ENCODE results near the gene PDIK1L.
A peak's percentile ranks its signal among the peaks of the same experiment; 100 is the strongest.

PDIK1L gene

GRCh38 chr1:26111530-26112406 lies at the start of gene PDIK1L:
TSS of gene PDIK1L (plus strand) at chr1:26111824. CDS start at chr1:26114309, 2,485 bp downstream.
- H3K9ac ChIP-seq (ENCODE audit: low read length), result peak within 1 kb of the TSS; percentile 72
- peaks cover 19% of the 10 kb centered on the region for H3K4me1 ChIP-seq (ENCODE audit: insufficient read depth, low read length)

GRCh38 chr1:26064553-26064952 lies 47.1 kb upstream of the PDIK1L start:
- H3K27me3 ChIP-seq (ENCODE audit: control insufficient read depth in 1 of 2, insufficient read depth in 2 of 2, low read length in 2 of 2), result no peaks in the 10 kb centered on the region
- no peak overlapping the region for H3K4me3 ChIP-seq (ENCODE audit: low read depth in 1 of 2, low read length in 2 of 2)
- no peaks in the 10 kb centered on the region for H3K9me3 ChIP-seq (ENCODE audit: low read length)
- H3K36me3 ChIP-seq (ENCODE audit: insufficient read depth, low read length), result no peaks in the 10 kb centered on the region
- H3K27ac ChIP-seq (ENCODE audit: low read depth, low read length), result no peak overlapping the region
- no peak overlapping the region for H3K9ac ChIP-seq (ENCODE audit: low read length)
- no peaks in the 10 kb centered on the region for H3K4me1 ChIP-seq (ENCODE audit: insufficient read depth, low read length)

More at GRCh38 chr1:26111530-26112406, at the start of gene PDIK1L:
- Histone ChIP-seq H3K36me3 (ENCODE audit: insufficient read depth, low read length) (peaks cover 11% of the 10 kb centered on the region), H3K4me3 (ENCODE audit: low read depth in 1 of 2, low read length in 2 of 2) (peak within 1 kb of the TSS; percentile 53 to 74), H3K27ac (ENCODE audit: low read depth, low read length) (peak within 1 kb of the TSS; percentile 95), H3K27me3 (ENCODE audit: control insufficient read depth in 1 of 2, insufficient read depth in 2 of 2, low read length in 2 of 2) (no peaks in the 10 kb centered on the region), H3K9me3 (ENCODE audit: low read length) (no peaks in the 10 kb centered on the region)

- H3K4me3 ChIP-seq (ENCODE audit: low read depth in 1 of 2, low read length in 2 of 2), result no peak overlapping the region
- H3K36me3 ChIP-seq (ENCODE audit: insufficient read depth, low read length), result no peaks in the 10 kb centered on the region
- no peak overlapping the region for H3K9ac ChIP-seq (ENCODE audit: low read length)
- no peak overlapping the region for H3K27ac ChIP-seq (ENCODE audit: low read depth, low read length)
- no peaks in the 10 kb centered on the region for H3K9me3 ChIP-seq (ENCODE audit: low read length)
- no peaks in the 10 kb centered on the region for H3K27me3 ChIP-seq (ENCODE audit: control insufficient read depth in 1 of 2, insufficient read depth in 2 of 2, low read length in 2 of 2)
- no peaks in the 10 kb centered on the region for H3K4me1 ChIP-seq (ENCODE audit: insufficient read depth, low read length)
Measured at GRCh38 chr1:26066160-26066559, 45.5 kb upstream of the PDIK1L start.

- Histone ChIP-seq H3K36me3 (ENCODE audit: insufficient read depth, low read length) (no peaks in the 10 kb centered on the region), H3K4me3 (ENCODE audit: low read depth in 1 of 2, low read length in 2 of 2) (no peak overlapping the region), H3K4me1 (ENCODE audit: insufficient read depth, low read length) (no peaks in the 10 kb centered on the region), H3K9ac (ENCODE audit: low read length) (no peak overlapping the region), H3K27ac (ENCODE audit: low read depth, low read length) (no peak overlapping the region), H3K9me3 (ENCODE audit: low read length) (no peaks in the 10 kb centered on the region), H3K27me3 (ENCODE audit: control insufficient read depth in 1 of 2, insufficient read depth in 2 of 2, low read length in 2 of 2) (no peaks in the 10 kb centered on the region)
Measured at GRCh38 chr1:26066857-26067256, 44.8 kb upstream of the PDIK1L start.

- no peak within 1 kb of the TSS for H3K27ac ChIP-seq (ENCODE audit: low read depth, low read length)
- H3K4me1 ChIP-seq (ENCODE audit: insufficient read depth, low read length), result no peaks in the 10 kb centered on the region
- no peaks in the 10 kb centered on the region for H3K36me3 ChIP-seq (ENCODE audit: insufficient read depth, low read length)
- H3K27me3 ChIP-seq (ENCODE audit: control insufficient read depth in 1 of 2, insufficient read depth in 2 of 2, low read length in 2 of 2), result peaks cover 0 to under 1% of the 10 kb centered on the region in 2 donors
- H3K9ac ChIP-seq (ENCODE audit: low read length), result no peak within 1 kb of the TSS
- no peaks in the 10 kb centered on the region for H3K9me3 ChIP-seq (ENCODE audit: low read length)
- no peak within 1 kb of the TSS for H3K4me3 ChIP-seq (ENCODE audit: low read depth in 1 of 2, low read length in 2 of 2)
Measured at GRCh38 chr1:26067432-26067911, 44.2 kb upstream of the PDIK1L start, which contains the start of gene TRIM63. TSS of gene TRIM63 (minus strand) at chr1:26067630. CDS start at chr1:26067494, 136 bp downstream.

- no peak overlapping the region for H3K9ac ChIP-seq (ENCODE audit: low read length)
- H3K9me3 ChIP-seq (ENCODE audit: low read length), result no peaks in the 10 kb centered on the region
- H3K27ac ChIP-seq (ENCODE audit: low read depth, low read length), result no peak overlapping the region
- no peak overlapping the region for H3K4me3 ChIP-seq (ENCODE audit: low read depth in 1 of 2, low read length in 2 of 2)
- no peaks in the 10 kb centered on the region for H3K36me3 ChIP-seq (ENCODE audit: insufficient read depth, low read length)
- H3K4me1 ChIP-seq (ENCODE audit: insufficient read depth, low read length), result no peaks in the 10 kb centered on the region
- peaks cover 0 to 9% of the 10 kb centered on the region in 2 donors for H3K27me3 ChIP-seq (ENCODE audit: control insufficient read depth in 1 of 2, insufficient read depth in 2 of 2, low read length in 2 of 2)
Measured at GRCh38 chr1:26069941-26070295, 41.7 kb upstream of the PDIK1L start.

GRCh38 chr1:26070296-26070962 lies 41.2 kb upstream of the PDIK1L start:
- Histone ChIP-seq H3K9me3 (ENCODE audit: low read length) (no peaks in the 10 kb centered on the region), H3K36me3 (ENCODE audit: insufficient read depth, low read length) (no peaks in the 10 kb centered on the region), H3K27ac (ENCODE audit: low read depth, low read length) (no peak overlapping the region), H3K27me3 (ENCODE audit: control insufficient read depth in 1 of 2, insufficient read depth in 2 of 2, low read length in 2 of 2) (peaks cover 0 to 14% of the 10 kb centered on the region in 2 donors), H3K4me1 (ENCODE audit: insufficient read depth, low read length) (no peaks in the 10 kb centered on the region), H3K9ac (ENCODE audit: low read length) (no peak overlapping the region), H3K4me3 (ENCODE audit: low read depth in 1 of 2, low read length in 2 of 2) (no peak overlapping the region)

- no peak overlapping the region for H3K4me3 ChIP-seq (ENCODE audit: low read depth in 1 of 2, low read length in 2 of 2)
- H3K27me3 ChIP-seq (ENCODE audit: control insufficient read depth in 1 of 2, insufficient read depth in 2 of 2, low read length in 2 of 2), result peaks cover 0 to 19% of the 10 kb centered on the region in 2 donors
- no peaks in the 10 kb centered on the region for H3K9me3 ChIP-seq (ENCODE audit: low read length)
- no peak overlapping the region for H3K27ac ChIP-seq (ENCODE audit: low read depth, low read length)
- no peak overlapping the region for H3K9ac ChIP-seq (ENCODE audit: low read length)
- no peaks in the 10 kb centered on the region for H3K4me1 ChIP-seq (ENCODE audit: insufficient read depth, low read length)
- H3K36me3 ChIP-seq (ENCODE audit: insufficient read depth, low read length), result no peaks in the 10 kb centered on the region
Measured at GRCh38 chr1:26070963-26071342, 40.7 kb upstream of the PDIK1L start.

- Histone ChIP-seq H3K27me3 (ENCODE audit: control insufficient read depth in 1 of 2, insufficient read depth in 2 of 2, low read length in 2 of 2) (peaks cover 0 to 23% of the 10 kb centered on the region in 2 donors), H3K4me3 (ENCODE audit: low read depth in 1 of 2, low read length in 2 of 2) (no peak overlapping the region), H3K9ac (ENCODE audit: low read length) (no peak overlapping the region), H3K27ac (ENCODE audit: low read depth, low read length) (no peak overlapping the region), H3K36me3 (ENCODE audit: insufficient read depth, low read length) (no peaks in the 10 kb centered on the region), H3K4me1 (ENCODE audit: insufficient read depth, low read length) (no peaks in the 10 kb centered on the region), H3K9me3 (ENCODE audit: low read length) (no peaks in the 10 kb centered on the region)
Measured at GRCh38 chr1:26072305-26072704, 39.3 kb upstream of the PDIK1L start.

GRCh38 chr1:26075421-26076144 lies 36.0 kb upstream of the PDIK1L start:
- Histone ChIP-seq H3K27ac (ENCODE audit: low read depth, low read length) (no peak overlapping the region), H3K9me3 (ENCODE audit: low read length) (no peaks in the 10 kb centered on the region), H3K9ac (ENCODE audit: low read length) (no peak overlapping the region), H3K4me1 (ENCODE audit: insufficient read depth, low read length) (no peaks in the 10 kb centered on the region), H3K4me3 (ENCODE audit: low read depth in 1 of 2, low read length in 2 of 2) (no peak overlapping the region), H3K36me3 (ENCODE audit: insufficient read depth, low read length) (no peaks in the 10 kb centered on the region), H3K27me3 (ENCODE audit: control insufficient read depth in 1 of 2, insufficient read depth in 2 of 2, low read length in 2 of 2) (peaks cover 0 to 23% of the 10 kb centered on the region in 2 donors)

GRCh38 chr1:26077524-26077923 lies 34.1 kb upstream of the PDIK1L start:
- Histone ChIP-seq H3K9ac (ENCODE audit: low read length) (no peak overlapping the region), H3K36me3 (ENCODE audit: insufficient read depth, low read length) (no peaks in the 10 kb centered on the region), H3K27ac (ENCODE audit: low read depth, low read length) (no peak overlapping the region), H3K27me3 (ENCODE audit: control insufficient read depth in 1 of 2, insufficient read depth in 2 of 2, low read length in 2 of 2) (peaks cover 0 to 22% of the 10 kb centered on the region in 2 donors), H3K4me3 (ENCODE audit: low read depth in 1 of 2, low read length in 2 of 2) (no peak overlapping the region), H3K4me1 (ENCODE audit: insufficient read depth, low read length) (no peaks in the 10 kb centered on the region), H3K9me3 (ENCODE audit: low read length) (no peaks in the 10 kb centered on the region)
